ENCODE measurements around the gene TOMM22. TPM values are rescaled to one million over a fixed set of nuclear protein-coding genes. Genes with fewer than 3 reads are reported as not detected.

TOMM22 gene
- total and polyA plus RNA-seq, 2 donors (not counting 3 experiments of a cell fraction or from before 2014, with no cell fraction given), result 62.3 to 98.8 TPM

GRCh38 chr22:38705235-38706100, 23.7 kb downstream of the TOMM22 start, which contains the start of gene GTPBP1:
Gene GTPBP1 (plus strand): TSS chr22:38705944. CDS start chr22:38705956, 12 bp downstream.
- ChIA-PET POLR2A (interaction anchor here (0.5 to 1.2 kb wide), 5 partner anchors 9 to 395 kb away, joined by 3 to 4 read pairs (median 3); partner anchors contain the start of genes SUN2 and TOMM22), CTCF (interaction anchor here (1.0 to 3.3 kb wide), 7 partner anchors 8 to 653 kb away, joined by 3 to 19 read pairs (median 6); partner anchors contain the start of gene TOMM22)
- no peaks in the 10 kb centered on the region for H3K9me3 ChIP-seq (replicated peaks; ENCODE audit: control insufficient read depth, insufficient read depth, low read length)
- peak within 1 kb of the TSS; percentile 67 for H3K27ac ChIP-seq (ENCODE audit: insufficient read depth, low read depth, low read length)
- no peaks in the 10 kb centered on the region for H3K36me3 ChIP-seq (ENCODE audit: control insufficient read depth in 2 of 2, extremely low read depth in 1 of 2, insufficient read depth in 2 of 2, low read length in 2 of 2)
- H3K9me1 ChIP-seq (replicated peaks; ENCODE audit: control insufficient read depth, extremely low read depth, insufficient read depth, low read length), result no peaks in the 10 kb centered on the region
- BruUV-seq (replicated peaks), result no TSS peak
- peaks cover 7% of the 10 kb centered on the region for H4K20me1 ChIP-seq (replicated peaks; ENCODE audit: control insufficient read depth, extremely low read depth, insufficient read depth, low read length)
- H3K4me2 ChIP-seq (ENCODE audit: insufficient read depth, low read length), result peak within 1 kb of the TSS; percentile 97
- H3K79me2 ChIP-seq (ENCODE audit: control insufficient read depth, insufficient read depth, low read length), result peaks cover 44% of the 10 kb centered on the region
- FAIRE-seq, result peak; percentile 100
- dilution Hi-C loops (cut with MboI; ENCODE audit: extremely low pct_ligation_motif_present, low sequenced_read_pairs) (no loop called here), intact Hi-C loops (cut with micrococcal nuclease) (loop anchor here (2.0 to 10.0 kb wide), 2 partner anchors 51 to 201 kb away; partner anchors contain the start of gene DDX17)
- H3K9ac ChIP-seq (replicated peaks; ENCODE audit: extremely low read depth, insufficient read depth, low read length), result peak within 1 kb of the TSS; percentile 83
- no peaks in the 10 kb centered on the region for H3K27me3 ChIP-seq (ENCODE audit: control insufficient read depth in 2 of 2, insufficient read depth in 2 of 2, low read length in 2 of 2)
- DNase-seq (ENCODE audit: low read depth, low spot score), result peak; percentile 100
- peak within 1 kb of the TSS; percentile 40 for H2AFZ ChIP-seq (ENCODE audit: low read depth, low read length)
- TF ChIP-seq EZH2 (IDR thresholded peaks at IDR 0.05; ENCODE audit: borderline replicate concordance, low read depth, low read length, severe bottlenecking), result no peak
- TF ChIP-seq POLR2AphosphoS5 (IDR thresholded peaks at IDR 0.05; ENCODE audit: insufficient read depth, low read depth, low read length), result peak; percentile 56
- TF ChIP-seq FOS (IDR thresholded peaks at IDR 0.05; ENCODE audit: borderline replicate concordance, insufficient read depth, low read length), result no peak
- peak; percentile 85 for TF ChIP-seq POLR2A (IDR thresholded peaks at IDR 0.05; ENCODE audit: low read depth, low read length)
- TF ChIP-seq MYC (IDR thresholded peaks at IDR 0.05; ENCODE audit: low read depth, low read length), result no peak
- TF ChIP-seq CTCF (IDR thresholded peaks at IDR 0.05; ENCODE audit: extremely low read depth in 1 of 2, insufficient read depth in 1 of 2, low read depth in 1 of 2, low read length in 2 of 2), result no peak
- TF ChIP-seq MAX (IDR thresholded peaks at IDR 0.05; ENCODE audit: insufficient read depth, insufficient read length), result no peak
- no peak for TF ChIP-seq JUN (IDR thresholded peaks at IDR 0.05; ENCODE audit: borderline replicate concordance, insufficient read depth, insufficient read length, low read depth)
- no peak for TF ChIP-seq GATA2 (IDR thresholded peaks at IDR 0.05; ENCODE audit: insufficient read depth, insufficient read length, low read depth, low read length)
- peak within 1 kb of the TSS; percentile 84 to 95 (median 89) for H3K4me3 ChIP-seq (replicated peaks in 1 of 3; ENCODE audit: insufficient read depth in 1 of 3, low read depth in 1 of 3, low read length in 3 of 3)
- H3K4me1 ChIP-seq (ENCODE audit: control insufficient read depth, extremely low read depth, insufficient read depth, low read length), result peaks cover 33% of the 10 kb centered on the region

Measured in endothelial cell of umbilical vein (primary cell).